Measurements from ENCODE around the gene CCDC201.

GRCh38 chr7:45882465-45882810 is 9.6 kb upstream of the CCDC201 start:
- TF ChIP-seq ZNF8 (CRISPR knock-in tag; IDR thresholded peaks at IDR 0.05) (no peak), PATZ1 (CRISPR knock-in tag; IDR thresholded peaks at IDR 0.05; ENCODE audit: borderline replicate concordance) (no peak), ZNF70 (CRISPR knock-in tag; IDR thresholded peaks at IDR 0.05) (no peak), ARNTL (CRISPR knock-in tag; IDR thresholded peaks at IDR 0.05; ENCODE audit: borderline replicate concordance, low read depth) (no peak), ZC3H10 (CRISPR knock-in tag; IDR thresholded peaks at IDR 0.05) (no peak)
